H1 (cell line): Measurements from ENCODE around the gene SLC9A2. TPM values are rescaled to one million over a fixed set of nuclear protein-coding genes. Genes with fewer than 3 reads are reported as not detected.

Experiments
- CBX8 ChIP-seq: fragments of 300-800, 300-1000 bp; sonication (generic); IDR thresholded peaks from 2 replicates; pipeline ENCODE4 v1.7.1; 2016; ENCODE audit warnings: low read depth, low read length, borderline replicate concordance
- CHD7 ChIP-seq: fragments of 300-600 bp; sonication (generic); IDR thresholded peaks from 2 replicates; pipeline ENCODE4 v1.7.1; 2012; ENCODE audit warnings: low read length, moderate library complexity, mild to moderate bottlenecking, inconsistent platforms; ENCODE audit not compliant: insufficient replicate concordance
- CTBP2 ChIP-seq: IDR thresholded peaks from 2 replicates; pipeline ENCODE4 v1.7.0; 2011; ENCODE audit warnings: borderline replicate concordance, mild to moderate bottlenecking, moderate library complexity, mixed read lengths, low read length; ENCODE audit not compliant: insufficient read depth, insufficient read length
- SP2 ChIP-seq: IDR thresholded peaks from 2 replicates; pipeline ENCODE4 v1.6.1; 2012; ENCODE audit warnings: mild to moderate bottlenecking, low read length, inconsistent platforms
- USF2 ChIP-seq: IDR thresholded peaks from 2 replicates; pipeline ENCODE4 v1.6.1; 2011; ENCODE audit warnings: low read length, improper control_type of control experiment
- polyA plus RNA-seq, 7 experiments: library from polyadenylated mRNA; depleted of rRNA in 3 of 7; stranded (reverse) in 5 of 7; unstranded in 2 of 7; fragments of >200 nt in 5 of 7; fragments of 200-250 nt in 2 of 7; gene quantifications; 1 replicate in 5 of 7; 2 replicates in 1 of 7; 4 replicates in 1 of 7; pipeline versions ENCODE4 v1.2.1 to v1.2.3, GENCODE V29; 2011 to 2013; ENCODE audit warnings: missing spikeins in 2 of 7, mixed read lengths in 2 of 7
- total RNA-seq: library from RNA; stranded (reverse); fragmentation: NEBNext Ultra II Directional; extraction: Animal tissue kit (Norgen Biotek cat#: 25700); gene quantifications from 2 replicates; pipeline ENCODE4 v1.2.1, GENCODE V29; 2021

The SLC9A2 gene
- total and polyA plus RNA-seq, 2 of the 8 experiments (the other 6 are each of a cell fraction or from before 2014, with no cell fraction given) = 0.06 to 0.13 TPM

GRCh38 chr2:102754456-102755145 lies 135.2 kb downstream of the SLC9A2 start (continued):
- TF ChIP-seq USF2 (no peak), CHD7 (no peak), SP2 (no peak), CTBP2 (no peak), CBX8 (no peak)
